Astrocyte (in vitro differentiated cells and primary cell): ENCODE results near the gene C19orf25. TPM values are rescaled to one million over a fixed set of nuclear protein-coding genes. Genes with fewer than 3 reads are reported as not detected.

Source experiments
- DNase-seq: peaks from one replicate; pipeline ENCODE4 v3.0.0-alpha.2; 2010; ENCODE audit warnings: low read depth
- FAIRE-seq: peaks from 2 replicates; lab custom pipeline; 2011; peaks lifted over from hg19 to GRCh38; lab: Jason Lieb, UNC
- H2AFZ ChIP-seq: 2 replicates; pipeline ENCODE4 v1.6.0; 2012; ENCODE audit warnings: low read depth, low read length, inconsistent platforms
- H3K27ac ChIP-seq: 2 replicates; pipeline ENCODE4 v1.5.1; 2011; ENCODE audit warnings: low read depth, low read length, inconsistent platforms
- H3K27me3 ChIP-seq: 2 replicates; pipeline ENCODE4 v1.6.0; 2011; ENCODE audit warnings: low read length, inconsistent platforms; ENCODE audit not compliant: insufficient read depth
- H3K36me3 ChIP-seq: 2 replicates; pipeline ENCODE4 v1.5.1; 2011; ENCODE audit warnings: low read length, inconsistent platforms; ENCODE audit not compliant: insufficient read depth
- H3K4me1 ChIP-seq: 2 replicates; pipeline ENCODE4 v1.5.1; 2011; ENCODE audit warnings: low read length, inconsistent platforms; ENCODE audit not compliant: insufficient read depth
- H3K4me2 ChIP-seq: 2 replicates; pipeline ENCODE4 v1.6.0; 2012; ENCODE audit warnings: low read length, inconsistent platforms
- H3K4me3 ChIP-seq: 2 replicates; pipeline ENCODE4 v1.5.1; 2011; ENCODE audit warnings: low read depth, mild to moderate bottlenecking, low read length, inconsistent platforms; ENCODE audit not compliant: insufficient read depth
- H3K79me2 ChIP-seq: 2 replicates; pipeline ENCODE4 v1.6.0; 2012; ENCODE audit warnings: mild to moderate bottlenecking, low read length, inconsistent platforms; ENCODE audit not compliant: insufficient read depth
- H3K9ac ChIP-seq: 2 replicates; pipeline ENCODE4 v1.6.0; 2012; ENCODE audit warnings: mild to moderate bottlenecking, low read length, inconsistent platforms
- H3K9me3 ChIP-seq: 2 replicates; pipeline ENCODE4 v1.5.1; 2012; ENCODE audit warnings: low read depth, mild to moderate bottlenecking, low read length, inconsistent platforms; ENCODE audit not compliant: insufficient read depth
- H4K20me1 ChIP-seq: 2 replicates; pipeline ENCODE4 v1.6.0; 2012; ENCODE audit warnings: low read length, inconsistent platforms; ENCODE audit not compliant: insufficient read depth
- H3K27ac Mint-ChIP-seq: one replicate; pipeline ENCODE4 v1.8.0; 2021; ENCODE audit warnings: mild to moderate bottlenecking, mixed read lengths; ENCODE audit not compliant: unreplicated experiment
- H3K27me3 Mint-ChIP-seq: one replicate; pipeline ENCODE4 v1.8.0; 2021; ENCODE audit warnings: low read depth, mixed read lengths; ENCODE audit not compliant: unreplicated experiment
- H3K36me3 Mint-ChIP-seq: one replicate; pipeline ENCODE4 v1.8.0; 2021; ENCODE audit warnings: low read depth, mixed read lengths; ENCODE audit not compliant: unreplicated experiment
- H3K4me1 Mint-ChIP-seq: one replicate; pipeline ENCODE4 v1.8.0; 2021; ENCODE audit warnings: low read depth, mixed read lengths; ENCODE audit not compliant: unreplicated experiment
- H3K4me3 Mint-ChIP-seq: one replicate; pipeline ENCODE4 v1.8.0; 2021; ENCODE audit warnings: mild to moderate bottlenecking, moderate library complexity, mixed read lengths; ENCODE audit not compliant: unreplicated experiment
- H3K9me3 Mint-ChIP-seq: one replicate; pipeline ENCODE4 v1.8.0; 2021; ENCODE audit warnings: mild to moderate bottlenecking, mixed read lengths; ENCODE audit not compliant: unreplicated experiment
- CTCF ChIP-seq: IDR thresholded peaks from 2 replicates; pipeline ENCODE4 v1.5.1; 2011; ENCODE audit warnings: low read depth, mild to moderate bottlenecking, inconsistent platforms, low read length, moderate library complexity; ENCODE audit not compliant: insufficient read depth
- EZH2 ChIP-seq: IDR thresholded peaks from 2 replicates; pipeline ENCODE4 v1.6.1; 2012; ENCODE audit warnings: mild to moderate bottlenecking, low read length, inconsistent platforms; ENCODE audit not compliant: insufficient read depth
- total RNA-seq: library from RNA; stranded (reverse); gene quantifications from 2 replicates; pipeline ENCODE4 v1.2.1, GENCODE V29; 2021

The C19orf25 gene
- total RNA-seq, 1 donor from 2014 or later, result 32.4 TPM

GRCh38 chr19:1497578-1498235, 18.7 kb upstream of the C19orf25 start:
- peak overlapping the region; percentile 6 for H3K4me3 Mint-ChIP-seq
- TF ChIP-seq CTCF (no peak), EZH2 (no peak)
- no peaks in the 10 kb centered on the region for H3K4me1 Mint-ChIP-seq
- FAIRE-seq, result no peak
- Histone ChIP-seq H3K27me3 (peaks cover 1% of the 10 kb centered on the region), H2AFZ (no peak overlapping the region), H3K27ac (no peak overlapping the region), H3K9ac (no peak overlapping the region), H3K4me1 (no peaks in the 10 kb centered on the region), H4K20me1 (no peaks in the 10 kb centered on the region), H3K36me3 (no peaks in the 10 kb centered on the region), H3K9me3 (no peaks in the 10 kb centered on the region), H3K4me2 (no peak overlapping the region), H3K4me3 (no peak overlapping the region), H3K79me2 (no peaks in the 10 kb centered on the region)
- no peaks in the 10 kb centered on the region for H3K36me3 Mint-ChIP-seq
- no peaks in the 10 kb centered on the region for H3K9me3 Mint-ChIP-seq
- H3K27ac Mint-ChIP-seq, result no peak overlapping the region
- H3K27me3 Mint-ChIP-seq, result peaks cover 15% of the 10 kb centered on the region
- DNase-seq, result no peak

- no peaks in the 10 kb centered on the region for H3K79me2 ChIP-seq
- DNase-seq (no peak), FAIRE-seq (no peak)
- H3K36me3 ChIP-seq, result no peaks in the 10 kb centered on the region
- no peak overlapping the region for H3K4me2 ChIP-seq
- no peak overlapping the region for H3K4me3 ChIP-seq
- Mint-ChIP-seq H3K4me3 (peak overlapping the region; percentile 6), H3K27ac (no peak overlapping the region), H3K27me3 (peaks cover 14% of the 10 kb centered on the region), H3K36me3 (no peaks in the 10 kb centered on the region), H3K9me3 (no peaks in the 10 kb centered on the region), H3K4me1 (no peaks in the 10 kb centered on the region)
- no peak overlapping the region for H2AFZ ChIP-seq
- no peaks in the 10 kb centered on the region for H3K27me3 ChIP-seq
- H3K9me3 ChIP-seq, result no peaks in the 10 kb centered on the region
- no peaks in the 10 kb centered on the region for H4K20me1 ChIP-seq
- TF ChIP-seq CTCF (no peak), EZH2 (no peak)
- no peak overlapping the region for H3K27ac ChIP-seq
- H3K9ac ChIP-seq, result no peak overlapping the region
- H3K4me1 ChIP-seq, result no peaks in the 10 kb centered on the region
Measured at GRCh38 chr19:1496714-1497577, 17.9 kb upstream of the C19orf25 start.
